Measurements from ENCODE around the gene RPL19.
A peak's percentile ranks its signal among the peaks of the same experiment; 100 is the strongest.

DNA sequence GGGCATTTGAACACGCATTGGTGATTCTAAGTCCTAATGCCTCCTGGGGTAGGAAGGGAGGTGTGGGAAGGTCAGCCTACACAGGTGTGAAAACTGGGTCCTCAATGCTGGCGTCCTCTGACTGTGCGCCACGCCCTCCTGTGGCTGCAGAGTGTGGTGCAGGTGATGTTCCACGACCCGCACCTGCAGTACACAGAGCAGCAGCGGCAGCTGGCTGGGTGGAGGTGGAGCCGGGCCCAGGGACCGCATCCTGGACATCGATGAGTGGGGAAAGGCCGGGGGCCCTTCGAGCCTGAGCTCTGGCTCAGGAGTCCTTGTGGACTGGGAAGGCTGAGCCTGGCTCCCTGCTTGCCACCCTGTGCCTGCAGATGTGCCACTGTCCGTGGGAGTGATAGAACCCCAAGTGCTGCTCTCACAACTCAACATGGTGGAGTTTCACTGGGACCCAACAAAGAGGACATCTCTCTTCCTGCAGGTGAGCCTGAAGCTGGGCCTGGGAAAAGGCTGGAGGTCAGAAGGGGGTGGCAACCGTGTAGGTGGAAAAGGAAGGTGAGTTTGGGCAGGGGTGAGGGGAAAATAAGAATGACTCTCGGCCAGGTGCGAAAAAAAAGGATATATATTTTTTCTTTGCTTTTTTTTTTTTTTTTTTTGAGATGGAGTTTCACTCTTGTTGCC is 39.7 kb downstream of the RPL19 start:
- TF ChIP-seq, protein P1, sequence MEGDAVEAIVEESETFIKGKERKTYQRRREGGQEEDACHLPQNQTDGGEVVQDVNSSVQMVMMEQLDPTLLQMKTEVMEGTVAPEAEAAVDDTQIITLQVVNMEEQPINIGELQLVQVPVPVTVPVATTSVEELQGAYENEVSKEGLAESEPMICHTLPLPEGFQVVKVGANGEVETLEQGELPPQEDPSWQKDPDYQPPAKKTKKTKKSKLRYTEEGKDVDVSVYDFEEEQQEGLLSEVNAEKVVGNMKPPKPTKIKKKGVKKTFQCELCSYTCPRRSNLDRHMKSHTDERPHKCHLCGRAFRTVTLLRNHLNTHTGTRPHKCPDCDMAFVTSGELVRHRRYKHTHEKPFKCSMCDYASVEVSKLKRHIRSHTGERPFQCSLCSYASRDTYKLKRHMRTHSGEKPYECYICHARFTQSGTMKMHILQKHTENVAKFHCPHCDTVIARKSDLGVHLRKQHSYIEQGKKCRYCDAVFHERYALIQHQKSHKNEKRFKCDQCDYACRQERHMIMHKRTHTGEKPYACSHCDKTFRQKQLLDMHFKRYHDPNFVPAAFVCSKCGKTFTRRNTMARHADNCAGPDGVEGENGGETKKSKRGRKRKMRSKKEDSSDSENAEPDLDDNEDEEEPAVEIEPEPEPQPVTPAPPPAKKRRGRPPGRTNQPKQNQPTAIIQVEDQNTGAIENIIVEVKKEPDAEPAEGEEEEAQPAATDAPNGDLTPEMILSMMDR (IDR thresholded peaks at IDR 0.05), result peak; percentile 25 to 59 (median 41)
- no peak for TF ChIP-seq POLR2A (IDR thresholded peaks at IDR 0.05)
